GM19455 (cell line): ENCODE results near the gene ARMC9.
"Not testable (repeated sequence)": the region's sequence is repeated elsewhere in the genome, so short reads cannot be mapped to it uniquely, and the experiment has no call there.

Source experiments
- ATAC-seq: cut with Tn5 transposase; IDR thresholded peaks from one replicate; pipeline ENCODE4 v1.9.1; 2021; ENCODE audit not compliant: unreplicated experiment

ARMC9 gene

DNA sequence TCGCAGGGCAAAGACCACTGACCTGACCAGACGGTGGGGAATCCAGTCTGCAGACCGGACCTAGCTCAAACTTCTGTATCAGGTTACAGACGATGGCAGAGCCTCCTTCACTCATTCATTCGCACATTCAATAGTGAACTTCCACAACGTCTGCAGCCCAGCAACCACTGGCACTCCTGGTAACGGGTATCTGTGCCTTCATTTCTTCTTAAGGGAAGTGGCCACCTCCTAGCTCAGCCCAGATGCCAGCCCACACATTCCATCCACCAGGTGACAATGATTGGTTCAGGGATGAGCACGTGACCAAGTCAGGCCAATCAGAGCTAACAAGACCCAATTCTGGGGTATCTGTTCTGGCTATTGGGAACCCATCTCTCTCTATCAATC is 15.9 kb upstream of the ARMC9 start:
- ATAC-seq = no peak

DNA sequence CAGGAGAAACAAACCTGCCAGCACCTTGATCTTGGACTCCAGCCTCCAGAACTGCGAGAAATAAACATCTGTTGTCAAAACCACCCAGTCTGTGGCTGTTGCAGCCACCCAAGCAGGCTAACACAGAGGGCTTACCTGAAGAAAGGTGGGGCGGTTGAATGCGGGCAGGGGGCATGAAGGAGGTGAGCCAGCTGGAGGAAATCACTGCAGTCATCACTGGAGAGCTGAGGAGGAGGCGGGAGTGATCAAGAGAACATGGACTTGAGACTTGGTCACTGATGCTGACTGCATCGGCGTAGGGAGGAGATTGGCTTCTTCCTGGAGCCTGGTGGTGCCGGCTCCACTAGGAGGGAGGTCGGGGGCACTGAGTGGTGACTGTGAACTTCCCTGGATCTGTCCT is 14.6 kb upstream of the ARMC9 start:
- ATAC-seq = no peak

DNA sequence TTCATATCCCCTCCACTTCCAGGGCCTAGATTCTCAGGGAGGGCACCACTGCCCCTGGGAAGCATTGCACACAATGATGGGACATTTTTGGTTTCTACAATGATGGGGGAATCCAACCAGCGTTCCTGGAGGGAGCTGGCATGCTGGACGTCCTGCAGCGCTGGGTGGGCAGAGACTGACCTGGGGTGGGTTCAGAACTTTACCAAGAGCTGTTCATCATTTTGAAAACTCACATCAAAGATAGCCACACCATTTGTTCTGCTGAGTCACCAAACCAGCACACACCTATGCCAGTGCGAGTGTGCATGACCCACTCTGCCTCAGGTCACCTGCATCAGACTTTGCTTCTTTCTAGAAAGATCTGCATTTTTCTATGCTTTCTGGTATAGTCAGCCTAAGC is 14.1 kb upstream of the ARMC9 start:
- no peak for ATAC-seq

DNA sequence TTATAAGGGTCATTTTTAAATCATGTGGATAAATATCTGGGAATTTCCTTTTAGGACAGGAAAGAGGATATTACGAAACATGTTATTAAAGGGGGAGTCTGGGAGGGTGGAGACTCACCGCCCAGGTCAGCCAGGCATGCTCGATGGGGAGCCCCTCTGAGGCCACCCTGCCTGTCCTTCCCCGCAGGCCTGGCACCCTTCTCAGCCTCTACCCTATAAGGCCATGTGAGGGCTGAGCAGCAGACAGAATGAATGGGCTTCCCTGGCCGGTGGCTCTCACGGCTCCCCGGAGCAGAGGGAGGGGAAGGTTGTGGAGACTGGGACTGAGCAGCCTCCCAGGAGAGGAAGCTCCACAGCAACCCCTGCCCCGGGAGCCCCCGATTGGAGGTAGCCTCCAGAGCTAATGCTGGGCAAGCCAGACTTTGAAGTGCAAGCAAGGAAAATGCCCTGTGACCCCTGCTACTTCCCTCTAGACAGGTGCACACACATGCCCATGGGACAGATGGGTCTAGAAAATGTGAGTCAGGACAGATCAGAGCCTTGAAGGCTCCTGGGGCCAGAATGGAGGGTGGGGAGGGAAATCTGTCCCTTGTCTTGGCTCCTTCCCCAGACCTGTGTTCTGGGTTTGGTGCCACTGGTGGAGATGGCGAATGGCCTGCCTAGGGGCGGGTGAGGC is 13.2 kb upstream of the ARMC9 start:
- ATAC-seq = no peak

DNA sequence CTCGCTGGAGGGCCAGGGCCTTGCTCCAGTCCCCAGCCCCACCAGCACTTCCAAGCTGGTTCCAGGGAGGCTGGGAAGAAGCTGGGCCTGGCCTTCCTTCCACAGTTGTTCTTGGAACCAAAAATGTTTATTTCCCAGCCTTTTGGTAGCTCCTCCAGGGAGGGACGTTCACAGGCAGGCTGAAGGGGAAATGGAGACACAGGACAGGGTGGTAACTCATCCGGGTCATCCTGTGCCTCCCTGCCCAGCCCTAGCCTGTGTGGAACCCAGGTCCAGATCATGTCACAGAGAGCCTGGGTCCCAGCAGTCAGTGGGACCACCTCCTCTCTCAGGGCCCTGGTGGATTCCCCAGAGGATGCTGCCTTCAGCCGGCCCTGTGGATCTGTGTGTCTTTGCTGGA is 12.5 kb upstream of the ARMC9 start:
- ATAC-seq = no peak

DNA sequence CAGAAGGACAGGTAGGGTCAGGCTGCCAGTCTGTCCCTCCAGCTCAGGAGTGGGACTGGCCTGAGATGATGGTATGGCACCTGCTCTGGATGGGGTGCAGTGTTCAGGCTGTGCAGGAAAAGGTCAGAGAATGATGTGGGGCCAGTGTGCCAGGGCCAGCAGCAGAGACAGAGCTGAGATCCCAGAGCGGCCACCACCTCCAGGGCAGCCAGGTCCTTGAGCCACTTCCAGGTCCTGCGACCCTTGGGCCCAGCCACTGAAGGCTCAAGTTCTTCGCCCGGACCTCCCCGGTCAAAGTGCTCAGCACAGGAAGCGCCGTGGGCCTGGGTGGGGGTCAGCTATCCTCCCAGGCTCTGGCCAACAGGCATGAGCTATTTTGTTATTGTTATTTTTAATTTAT is 12.1 kb upstream of the ARMC9 start:
- ATAC-seq = no peak

DNA sequence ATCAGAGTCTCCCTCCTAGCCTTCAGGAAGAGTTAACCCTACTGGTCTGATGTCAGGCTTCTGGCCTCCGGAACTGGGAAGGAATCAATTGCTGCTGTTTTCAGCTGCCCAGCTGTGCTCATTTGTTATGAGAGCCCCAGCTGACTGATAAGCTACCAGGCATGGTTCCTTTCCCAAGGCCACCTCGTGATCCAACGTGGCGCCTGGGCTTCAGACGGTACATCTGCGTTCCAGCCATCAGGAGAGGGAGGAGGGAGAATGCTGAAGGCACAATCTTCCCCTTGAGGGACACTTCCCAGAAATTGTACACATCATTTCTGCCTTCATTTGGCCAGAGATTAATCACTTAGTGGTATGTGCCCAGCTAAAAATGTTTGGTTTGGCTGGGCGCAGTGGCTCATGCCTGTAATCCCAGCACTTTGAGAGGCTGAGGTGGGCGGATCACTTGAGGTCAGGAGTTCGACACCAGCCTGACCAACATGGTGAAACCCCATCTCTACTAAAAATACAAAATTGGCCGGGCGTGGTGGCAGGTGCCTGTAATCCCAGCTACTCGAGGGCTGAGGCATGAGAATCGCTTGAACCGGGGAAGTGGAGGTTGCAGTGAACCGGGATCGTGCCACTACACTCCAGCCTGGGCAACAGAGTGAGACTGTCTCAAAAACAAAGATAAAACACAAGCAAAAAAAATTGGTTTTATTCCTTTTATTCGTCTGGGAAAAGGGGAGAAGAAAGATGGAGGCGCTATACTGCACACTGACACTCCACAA is 10.5 kb upstream of the ARMC9 start:
- no peak for ATAC-seq

DNA sequence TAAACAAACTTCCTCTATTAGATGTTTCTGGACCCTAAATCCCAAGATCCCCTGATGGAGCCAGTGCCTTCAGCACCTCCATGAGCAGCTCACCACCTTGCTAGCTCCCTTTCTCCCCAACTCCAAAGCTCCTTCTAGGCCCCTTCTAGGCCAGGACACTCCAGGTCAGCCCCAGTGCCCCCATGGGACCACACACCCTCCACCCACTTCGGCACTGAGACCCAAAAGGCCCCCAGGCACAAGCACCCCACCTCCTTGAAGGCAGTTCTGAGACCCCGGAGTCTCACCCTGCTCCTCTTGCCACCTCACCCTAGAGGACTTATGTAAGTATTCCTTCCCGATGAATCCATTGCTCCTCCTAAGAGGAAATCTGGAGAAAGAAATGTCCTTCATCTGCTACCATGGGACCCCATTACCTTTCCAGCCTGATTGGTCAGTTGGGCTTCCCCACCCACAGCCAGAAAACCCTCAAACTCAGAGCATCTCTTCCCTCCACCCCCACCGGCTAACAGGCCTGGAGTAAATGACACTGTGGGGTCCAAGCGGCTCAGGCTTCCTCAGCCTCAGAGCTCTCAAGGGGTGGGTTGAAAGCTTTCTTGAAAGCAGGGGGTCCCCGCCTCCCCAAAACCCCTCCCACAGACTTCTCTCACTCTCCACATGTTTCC is 9.8 kb upstream of the ARMC9 start:
- ATAC-seq = no peak

DNA sequence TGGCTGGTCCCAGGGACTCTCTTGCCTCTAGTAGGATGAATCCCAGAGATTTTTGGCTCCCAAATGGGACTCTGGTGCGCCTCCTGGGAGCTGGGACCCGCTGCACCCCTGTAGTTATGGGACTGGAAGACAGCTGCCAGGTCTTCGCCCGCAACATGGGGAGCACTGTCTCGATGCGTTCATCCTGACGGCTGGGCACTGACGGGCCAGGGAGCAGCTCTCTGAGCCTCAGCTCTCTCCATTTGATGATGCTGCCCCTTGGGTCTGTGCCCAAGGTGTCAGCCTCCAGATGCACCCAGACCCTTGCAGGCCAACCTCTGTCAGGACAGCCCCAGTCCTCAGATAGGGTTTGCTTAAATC is 9.3 kb upstream of the ARMC9 start:
- ATAC-seq = no peak

DNA sequence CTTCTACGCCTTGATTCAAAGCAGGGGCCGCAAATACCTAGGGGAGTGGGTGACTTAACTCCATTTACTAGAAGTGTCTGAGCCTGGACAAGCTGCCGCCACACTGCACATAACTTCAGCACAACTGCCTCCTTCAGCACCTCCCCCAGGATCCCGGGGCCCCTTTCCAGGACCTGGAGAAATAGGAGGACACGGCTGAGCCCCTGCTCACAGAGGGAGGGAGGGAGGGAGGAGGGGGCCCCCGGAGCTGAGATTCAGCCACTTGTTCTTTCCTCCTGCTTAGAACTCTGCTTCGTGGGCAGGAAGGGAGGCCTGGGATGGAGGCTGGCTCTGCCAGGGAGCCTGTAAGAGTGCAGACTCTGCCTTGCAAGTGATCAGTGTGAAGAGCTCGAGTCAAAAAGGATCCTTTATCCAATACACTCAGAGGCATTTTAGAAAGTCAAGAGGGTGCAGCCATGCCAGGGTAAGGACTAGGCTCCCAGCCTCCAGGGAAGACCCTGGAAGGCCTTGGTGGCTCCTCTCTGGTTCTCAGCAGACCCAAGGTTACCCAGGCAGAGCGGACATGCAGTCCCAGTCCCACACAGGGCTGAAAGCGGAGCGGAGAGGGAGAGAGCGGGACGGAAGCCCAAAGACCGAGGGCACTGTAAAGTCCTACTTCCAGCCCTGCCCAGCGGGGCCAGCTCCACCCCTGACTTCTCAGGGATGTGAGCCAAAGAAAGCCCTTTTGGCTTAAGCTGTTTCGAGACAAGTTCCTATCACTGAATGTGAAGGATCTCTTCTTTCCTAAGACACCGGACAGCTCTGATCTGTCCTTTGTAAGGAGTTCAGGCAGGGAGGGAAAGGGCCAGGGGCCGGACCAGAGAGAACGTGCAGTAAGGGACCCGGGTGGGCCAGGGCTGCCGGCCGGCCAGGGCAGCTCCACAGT is 8.6 kb upstream of the ARMC9 start:
- ATAC-seq = no peak

DNA sequence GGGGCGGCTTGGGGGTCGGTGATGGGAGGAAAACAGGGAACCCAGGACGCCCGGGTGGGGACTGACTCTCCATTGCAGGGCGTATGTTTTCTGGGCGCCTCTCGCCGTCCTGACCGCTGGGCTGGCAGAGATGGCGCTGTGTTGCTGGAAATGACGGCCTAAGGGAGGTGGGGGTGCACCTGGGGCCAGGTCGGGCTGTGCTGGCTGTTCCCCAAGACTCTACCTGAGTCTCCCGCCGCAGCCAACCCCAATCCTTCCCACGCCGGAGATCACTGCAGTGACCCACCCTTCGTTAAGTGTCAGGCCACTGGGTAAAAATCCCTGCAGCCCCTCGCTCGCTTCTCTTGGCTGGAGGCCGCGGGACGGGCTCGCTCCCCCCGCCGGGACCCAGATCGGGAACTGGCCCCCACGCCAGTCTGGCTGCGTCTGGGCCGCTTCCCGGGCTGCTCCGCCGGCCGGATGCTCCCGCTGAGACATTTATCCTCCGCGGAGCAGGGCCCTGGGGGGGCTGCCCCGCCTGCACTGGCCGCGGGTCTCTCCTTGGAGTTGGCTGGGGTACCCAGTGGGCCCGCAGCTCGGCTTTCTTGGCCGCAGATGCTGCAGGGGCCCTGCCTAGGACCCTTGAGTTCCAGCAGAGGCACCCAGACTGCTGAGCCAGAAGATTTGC is 7.8 kb upstream of the ARMC9 start:
- ATAC-seq = no peak

DNA sequence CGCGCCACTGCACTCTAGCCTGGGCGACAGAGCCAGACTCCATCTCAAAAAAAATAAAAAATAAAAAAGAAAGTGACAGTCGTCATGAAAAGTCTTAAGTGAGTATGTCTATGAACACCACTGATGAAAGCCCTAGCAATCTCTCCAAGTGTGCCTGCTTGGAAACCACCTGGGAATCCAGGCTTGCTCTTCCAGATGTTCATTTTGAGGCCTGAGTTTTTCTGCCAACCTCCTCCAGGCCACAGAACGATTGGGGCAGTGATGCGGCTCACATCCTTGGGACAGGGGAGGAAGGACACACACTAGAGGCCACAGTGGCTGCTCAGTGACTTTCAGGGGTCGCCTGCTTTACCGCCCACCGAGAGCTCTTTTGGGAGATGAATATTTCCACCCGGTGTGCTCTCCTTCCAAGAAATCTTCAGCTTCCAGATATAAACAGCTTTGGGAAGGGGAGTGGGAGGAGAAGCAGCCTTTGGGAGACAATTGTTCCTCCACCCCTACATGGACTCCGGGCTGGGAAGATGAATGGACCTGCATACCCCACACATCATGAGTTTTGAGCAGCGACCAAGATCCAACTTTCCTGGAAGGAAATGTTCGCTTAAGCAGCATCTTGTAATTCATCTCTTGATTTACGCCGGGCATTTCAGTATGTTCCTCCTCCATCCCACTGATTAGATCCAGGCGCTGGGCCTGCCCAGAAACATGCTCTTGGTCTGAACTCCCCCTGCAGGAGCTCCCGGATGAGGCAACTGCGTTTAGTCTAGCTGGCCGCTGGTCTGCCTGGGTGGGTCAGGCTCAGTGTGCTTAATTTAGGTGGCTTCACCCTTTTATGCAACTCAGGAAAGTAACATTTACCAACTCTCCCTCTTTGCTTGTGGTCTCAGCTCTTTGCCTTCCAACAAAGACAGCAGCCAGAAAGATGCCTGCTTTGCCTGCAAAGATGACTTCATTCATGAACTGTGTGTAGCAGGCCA is 6.2 kb upstream of the ARMC9 start:
- no peak for ATAC-seq

DNA sequence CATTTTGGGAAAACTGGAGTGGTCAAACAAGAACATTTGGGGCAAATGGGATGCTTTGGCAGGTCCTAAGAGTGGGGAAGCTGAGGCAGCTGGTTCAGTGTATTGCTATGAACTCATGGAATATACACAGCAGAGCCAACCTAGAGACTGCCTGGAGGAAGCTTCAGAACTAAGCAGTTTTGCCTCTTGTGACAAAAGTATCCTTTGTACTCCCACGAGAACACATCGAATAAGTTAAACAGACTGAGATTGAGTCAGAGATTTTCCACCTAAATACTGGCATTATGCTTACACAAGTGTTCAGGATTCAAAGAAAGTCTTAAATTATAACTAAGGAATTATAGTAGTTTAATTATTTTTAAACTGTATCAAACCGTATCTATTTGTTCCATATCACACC is 5.2 kb upstream of the ARMC9 start:
- ATAC-seq = no peak

DNA sequence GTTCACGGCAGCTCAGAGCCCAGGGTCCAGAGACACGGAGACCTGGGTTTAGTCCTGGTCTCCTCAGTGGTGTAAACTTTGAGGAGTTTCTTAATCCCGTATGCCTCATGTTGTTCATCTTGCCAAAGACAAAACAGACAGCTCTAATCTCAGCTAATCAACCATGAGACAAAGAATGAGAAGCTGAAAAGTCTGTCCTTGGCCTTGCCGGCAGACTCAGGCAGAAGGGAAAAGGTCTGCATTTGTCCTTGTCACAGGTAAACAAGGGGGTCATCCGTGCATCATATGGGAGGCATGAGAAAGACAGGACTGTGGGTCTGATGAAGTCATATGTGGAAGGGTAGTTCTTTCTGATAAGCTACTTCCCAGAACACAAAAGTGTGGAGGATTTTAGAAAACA is 1.8 kb upstream of the ARMC9 start:
- ATAC-seq = no peak

DNA sequence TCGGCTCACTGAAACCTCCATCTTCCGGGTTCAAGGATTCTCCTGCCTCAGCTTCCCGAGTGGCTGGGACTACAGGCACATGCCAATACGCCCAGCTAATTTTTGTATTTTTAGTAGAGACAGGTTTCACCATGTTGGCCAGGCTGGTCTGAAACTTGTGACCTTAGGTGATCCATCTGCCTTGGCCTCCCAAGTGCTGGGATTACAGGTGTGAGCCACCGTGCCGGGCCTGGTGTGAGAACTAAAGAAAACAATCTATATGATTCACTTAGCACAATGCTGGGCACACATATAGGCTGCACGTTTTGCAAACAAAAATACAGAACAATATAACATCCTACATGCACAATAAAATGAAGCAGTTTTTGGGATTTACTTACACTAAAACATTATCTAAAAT is 1.2 kb upstream of the ARMC9 start:
- ATAC-seq = not testable (repeated sequence)

DNA sequence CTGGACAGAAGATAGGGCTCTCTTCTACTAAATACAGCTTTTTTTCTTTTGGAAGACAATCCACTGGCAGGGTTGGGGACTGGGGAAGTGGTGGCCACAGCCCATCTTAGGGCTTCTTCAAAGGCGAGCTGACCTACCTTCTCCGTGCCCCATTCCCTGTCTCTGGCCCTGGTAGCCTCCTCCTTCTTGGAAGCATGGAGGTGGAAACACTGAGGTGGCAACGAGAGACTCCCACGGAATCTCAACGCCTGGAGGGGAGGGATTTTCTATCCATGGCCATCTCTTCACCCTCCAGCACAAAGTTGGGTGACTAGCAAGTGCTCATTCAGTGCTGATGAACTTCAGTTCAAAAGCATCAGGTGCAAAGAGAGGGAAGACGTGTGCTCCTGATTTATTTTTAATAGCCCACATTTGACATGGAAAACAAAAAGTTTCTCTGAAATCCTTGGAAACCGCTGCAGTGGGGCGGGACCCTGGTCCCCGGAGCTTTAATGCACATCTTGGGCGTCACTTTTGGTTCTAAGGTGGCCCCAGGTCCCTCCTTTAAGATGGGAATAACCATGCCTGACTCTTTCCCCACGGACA is 633 bp upstream of the ARMC9 start:
- ATAC-seq = no peak

DNA sequence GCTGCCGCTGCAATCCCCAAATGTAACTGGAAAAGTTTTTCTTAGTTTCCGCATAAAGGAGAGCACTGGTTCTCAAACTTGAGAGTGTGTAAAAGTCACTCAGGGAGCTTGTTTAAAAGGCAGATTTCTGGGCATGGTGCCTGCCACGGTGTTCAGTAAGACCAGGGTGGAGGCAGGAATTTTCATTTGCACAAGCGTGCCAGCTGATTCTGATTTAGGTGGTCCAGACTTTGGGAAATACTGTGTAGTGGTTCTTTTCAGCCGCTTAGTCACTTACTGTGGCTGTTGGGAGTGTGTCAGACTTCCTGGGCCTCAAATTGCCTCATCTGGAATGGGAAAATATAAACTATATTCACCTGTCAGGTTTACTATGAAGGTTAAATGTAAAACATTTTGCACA is 788 bp downstream of the ARMC9 start:
- ATAC-seq = no peak

DNA sequence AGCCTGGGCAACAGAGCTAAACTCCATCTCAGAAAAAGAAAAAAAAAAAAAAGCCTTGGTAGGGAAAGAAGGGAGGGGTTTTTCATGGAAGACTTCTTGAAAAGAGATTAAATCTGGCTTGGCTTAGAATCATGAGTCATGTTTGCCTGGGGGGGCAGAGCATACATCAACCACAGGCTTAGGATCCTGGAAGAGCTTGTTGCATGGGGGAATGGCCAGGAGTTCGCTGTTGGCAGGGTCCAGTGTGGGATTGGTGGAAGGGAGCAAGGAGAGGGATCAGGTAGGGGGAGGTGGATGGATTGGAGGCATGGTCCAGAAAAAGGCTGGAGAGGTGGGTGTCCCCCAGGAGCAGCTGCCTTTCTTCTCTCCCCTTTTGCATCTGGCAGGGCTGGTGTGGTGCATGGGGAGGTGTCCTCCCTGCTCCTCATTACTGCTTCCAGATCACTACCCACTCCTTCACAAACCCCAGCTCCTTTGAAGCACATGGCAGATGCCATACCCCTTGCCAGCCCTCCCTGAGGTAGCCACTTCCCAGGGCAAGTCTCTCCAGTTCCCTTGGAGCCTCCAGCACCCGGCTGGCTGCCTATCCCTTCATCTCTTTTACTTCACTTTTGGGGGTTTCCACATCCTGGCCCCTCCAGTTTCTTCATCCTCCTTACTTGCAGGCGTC is 2.5 kb downstream of the ARMC9 start:
- ATAC-seq = no peak

DNA sequence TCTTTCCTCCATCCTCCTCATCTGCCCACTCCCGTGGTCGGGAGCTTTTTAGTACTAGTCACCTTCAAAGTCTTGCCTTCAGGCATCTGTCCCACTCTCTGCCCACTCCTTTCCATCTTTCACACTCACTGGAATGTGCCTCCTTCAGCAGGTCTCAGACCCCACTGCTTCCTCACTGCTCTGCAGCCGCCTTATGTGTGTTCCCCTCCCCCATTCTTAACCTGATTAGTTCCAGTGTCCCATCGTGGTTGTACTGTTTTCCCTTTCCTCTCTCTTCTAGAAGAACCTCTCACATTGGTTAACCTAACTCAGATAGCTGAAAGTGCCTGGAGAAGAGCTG is 3.0 kb downstream of the ARMC9 start:
- ATAC-seq = no peak
